Measurements from ENCODE around the gene KCTD19.

KCTD19 gene

GRCh38 chr16:67258161-67258835 is 68.2 kb downstream of the KCTD19 start:
- ATAC-seq: no peak

GRCh38 chr16:67257486-67258160 is 68.9 kb downstream of the KCTD19 start:
- no peak for ATAC-seq
- no peak for TF ChIP-seq BACH2 (CRISPR knock-in tag; IDR thresholded peaks at IDR 0.05; ENCODE audit: borderline replicate concordance)
- no peak for TF ChIP-seq ZNF8 (CRISPR knock-in tag; IDR thresholded peaks at IDR 0.05)

More at GRCh38 chr16:67258161-67258835, 68.2 kb downstream of the KCTD19 start:
- no peak for TF ChIP-seq ISL1 (CRISPR knock-in tag; IDR thresholded peaks at IDR 0.05)
- TF ChIP-seq BACH2 (CRISPR knock-in tag; IDR thresholded peaks at IDR 0.05; ENCODE audit: borderline replicate concordance): no peak
- no peak for TF ChIP-seq ARNTL (CRISPR knock-in tag; IDR thresholded peaks at IDR 0.05; ENCODE audit: borderline replicate concordance, low read depth)
- no peak for TF ChIP-seq POU6F1 (CRISPR knock-in tag; IDR thresholded peaks at IDR 0.05; ENCODE audit: borderline replicate concordance, low read depth)
- no peak for TF ChIP-seq SNAI2 (CRISPR knock-in tag; IDR thresholded peaks at IDR 0.05)

GRCh38 chr16:67256701-67257230 is 69.8 kb downstream of the KCTD19 start:
- TF ChIP-seq TOX (CRISPR knock-in tag; IDR thresholded peaks at IDR 0.05; ENCODE audit: borderline replicate concordance): no peak
- no peak for TF ChIP-seq SNAI2 (CRISPR knock-in tag; IDR thresholded peaks at IDR 0.05)
- TF ChIP-seq RARB (CRISPR knock-in tag; IDR thresholded peaks at IDR 0.05): no peak
- TF ChIP-seq CSDC2 (CRISPR knock-in tag; IDR thresholded peaks at IDR 0.05): no peak
- TF ChIP-seq CSRNP3 (CRISPR knock-in tag; IDR thresholded peaks at IDR 0.05): no peak
- no peak for TF ChIP-seq ISL1 (CRISPR knock-in tag; IDR thresholded peaks at IDR 0.05)
- no peak for TF ChIP-seq ZNF565 (CRISPR knock-in tag; conservative IDR thresholded peaks at IDR 0.05; ENCODE audit: low read depth)
- no peak for TF ChIP-seq PPARA (CRISPR knock-in tag; IDR thresholded peaks at IDR 0.05; ENCODE audit: borderline replicate concordance)
- TF ChIP-seq POU6F1 (CRISPR knock-in tag; IDR thresholded peaks at IDR 0.05; ENCODE audit: borderline replicate concordance, low read depth): no peak
- no peak for TF ChIP-seq ZC3H10 (CRISPR knock-in tag; IDR thresholded peaks at IDR 0.05)
- TF ChIP-seq ARNTL (CRISPR knock-in tag; IDR thresholded peaks at IDR 0.05; ENCODE audit: borderline replicate concordance, low read depth): no peak
- no peak for TF ChIP-seq BACH2 (CRISPR knock-in tag; IDR thresholded peaks at IDR 0.05; ENCODE audit: borderline replicate concordance)
- ATAC-seq: no peak

- TF ChIP-seq PATZ1 (CRISPR knock-in tag; IDR thresholded peaks at IDR 0.05; ENCODE audit: borderline replicate concordance) (no peak), ZC3H10 (CRISPR knock-in tag; IDR thresholded peaks at IDR 0.05) (no peak), CSDC2 (CRISPR knock-in tag; IDR thresholded peaks at IDR 0.05) (no peak), GLIS3 (CRISPR knock-in tag; IDR thresholded peaks at IDR 0.05) (no peak)
- ATAC-seq: no peak
Measured at GRCh38 chr16:67255553-67256221, 70.9 kb downstream of the KCTD19 start.

Data from SK-N-SH treated with all-trans-retinoic acid at 6 μM for 48 hours (cell line).